Kidney epithelial cell (primary cell): ENCODE results near the gene VPS37D. TPM values are rescaled to one million over a fixed set of nuclear protein-coding genes. Genes with fewer than 3 reads are reported as not detected.
A peak's percentile ranks its signal among the peaks of the same experiment; 100 is the strongest.

Experiments used
- DNase-seq: peaks from one replicate; pipeline ENCODE4 v3.0.0-alpha.2; 2010; ENCODE audit warnings: low read depth
- H3K27me3 ChIP-seq: 2 replicates; pipeline ENCODE4 v1.6.0; 2011; ENCODE audit warnings: low read length; ENCODE audit not compliant: control insufficient read depth, insufficient read depth
- H3K36me3 ChIP-seq: 2 replicates; pipeline ENCODE4 v1.5.1; 2011; ENCODE audit warnings: low read length; ENCODE audit not compliant: control insufficient read depth, insufficient read depth
- H3K4me3 ChIP-seq: 2 replicates; pipeline ENCODE4 v1.5.1; 2011; ENCODE audit warnings: low read depth, mild to moderate bottlenecking, control low read depth, low read length
- total RNA-seq: library from RNA; depleted of rRNA; stranded (reverse); fragments of >200 nt; gene quantifications from 2 replicates; pipeline ENCODE4 v1.2.3, GENCODE V29; 2015
- TF ChIP-seq, protein P1 (sequence below): IDR thresholded peaks from 2 replicates; pipeline ENCODE4 v1.5.1; 2011; ENCODE audit warnings: mild to moderate bottlenecking, moderate library complexity, low read length, control low read depth, inconsistent platforms; ENCODE audit not compliant: insufficient read depth, poor library complexity, severe bottlenecking

The VPS37D gene
- total RNA-seq, 1 donor from 2014 or later: 9.0 TPM

DNA sequence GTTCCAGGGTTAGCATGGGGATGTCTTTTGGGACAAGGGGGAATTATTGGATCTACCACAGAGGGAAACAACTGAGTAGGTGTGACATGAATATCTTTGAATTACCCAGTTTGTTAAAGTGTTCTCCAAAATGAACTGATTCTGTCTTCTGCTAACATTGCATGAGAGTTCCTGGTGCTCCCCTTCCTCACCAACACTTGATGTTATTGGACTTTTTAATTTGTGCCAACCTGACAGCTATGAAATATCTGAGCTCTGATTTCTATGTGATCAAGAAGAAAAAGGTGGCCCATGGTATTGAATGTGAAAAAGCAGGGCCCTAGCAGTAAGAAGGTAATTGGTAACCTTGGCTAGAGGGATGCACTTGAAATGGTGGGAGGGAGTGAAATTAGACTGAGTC is 4.6 kb upstream of the VPS37D start:
- no peak for DNase-seq
- TF ChIP-seq, protein P1, sequence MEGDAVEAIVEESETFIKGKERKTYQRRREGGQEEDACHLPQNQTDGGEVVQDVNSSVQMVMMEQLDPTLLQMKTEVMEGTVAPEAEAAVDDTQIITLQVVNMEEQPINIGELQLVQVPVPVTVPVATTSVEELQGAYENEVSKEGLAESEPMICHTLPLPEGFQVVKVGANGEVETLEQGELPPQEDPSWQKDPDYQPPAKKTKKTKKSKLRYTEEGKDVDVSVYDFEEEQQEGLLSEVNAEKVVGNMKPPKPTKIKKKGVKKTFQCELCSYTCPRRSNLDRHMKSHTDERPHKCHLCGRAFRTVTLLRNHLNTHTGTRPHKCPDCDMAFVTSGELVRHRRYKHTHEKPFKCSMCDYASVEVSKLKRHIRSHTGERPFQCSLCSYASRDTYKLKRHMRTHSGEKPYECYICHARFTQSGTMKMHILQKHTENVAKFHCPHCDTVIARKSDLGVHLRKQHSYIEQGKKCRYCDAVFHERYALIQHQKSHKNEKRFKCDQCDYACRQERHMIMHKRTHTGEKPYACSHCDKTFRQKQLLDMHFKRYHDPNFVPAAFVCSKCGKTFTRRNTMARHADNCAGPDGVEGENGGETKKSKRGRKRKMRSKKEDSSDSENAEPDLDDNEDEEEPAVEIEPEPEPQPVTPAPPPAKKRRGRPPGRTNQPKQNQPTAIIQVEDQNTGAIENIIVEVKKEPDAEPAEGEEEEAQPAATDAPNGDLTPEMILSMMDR: no peak
- Histone ChIP-seq H3K27me3 (no peaks in the 10 kb centered on the region), H3K36me3 (no peaks in the 10 kb centered on the region), H3K4me3 (no peak overlapping the region)

DNA sequence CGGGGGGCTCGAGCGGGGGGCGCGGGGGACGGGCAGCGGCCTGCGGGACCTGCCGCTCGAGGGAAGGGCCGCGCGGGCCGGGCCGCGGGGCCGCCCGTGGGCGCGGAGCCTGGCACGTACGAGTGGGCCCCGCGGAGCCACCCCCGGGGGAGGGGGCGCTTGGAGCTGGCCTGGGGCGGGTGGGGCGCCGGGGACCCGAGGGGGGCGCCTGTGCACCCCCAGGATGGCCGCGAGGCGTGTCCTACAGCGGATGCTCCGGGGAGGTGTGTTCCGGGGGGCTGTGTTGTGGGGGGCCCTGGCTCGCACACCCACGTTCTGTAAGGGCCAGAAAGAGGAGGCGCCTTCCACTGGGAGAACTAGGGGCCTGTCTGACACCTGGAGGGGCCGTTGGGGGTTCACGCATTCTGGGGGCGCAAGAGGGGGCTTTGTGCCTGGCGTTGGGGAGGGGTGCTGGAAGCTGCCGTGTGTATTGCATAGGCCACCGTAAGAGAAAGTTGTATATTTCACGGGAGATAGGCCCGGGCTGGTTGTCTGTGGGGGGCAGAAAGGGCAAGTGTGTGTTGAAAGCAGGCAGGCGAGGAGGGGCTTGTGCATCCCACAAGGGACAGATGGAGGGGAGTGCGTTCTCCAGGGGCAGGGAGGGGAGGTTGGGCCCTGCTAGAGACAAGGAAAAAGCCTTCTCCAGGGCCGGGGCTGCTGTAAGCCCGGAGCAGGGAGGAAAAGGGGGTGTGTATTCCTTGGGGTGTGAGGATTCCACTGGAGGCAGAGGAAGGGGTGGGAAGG is 663 bp downstream of the VPS37D start:
- DNase-seq: no peak
- TF ChIP-seq, protein P1: no peak
- H3K4me3 ChIP-seq: peak overlapping the region; percentile 62
- no peaks in the 10 kb centered on the region for H3K27me3 ChIP-seq
- H3K36me3 ChIP-seq: no peaks in the 10 kb centered on the region

GRCh38 chr7:73668886-73669230 is 1.2 kb downstream of the VPS37D start:
- no peak for DNase-seq
- TF ChIP-seq, protein P1: no peak

DNA sequence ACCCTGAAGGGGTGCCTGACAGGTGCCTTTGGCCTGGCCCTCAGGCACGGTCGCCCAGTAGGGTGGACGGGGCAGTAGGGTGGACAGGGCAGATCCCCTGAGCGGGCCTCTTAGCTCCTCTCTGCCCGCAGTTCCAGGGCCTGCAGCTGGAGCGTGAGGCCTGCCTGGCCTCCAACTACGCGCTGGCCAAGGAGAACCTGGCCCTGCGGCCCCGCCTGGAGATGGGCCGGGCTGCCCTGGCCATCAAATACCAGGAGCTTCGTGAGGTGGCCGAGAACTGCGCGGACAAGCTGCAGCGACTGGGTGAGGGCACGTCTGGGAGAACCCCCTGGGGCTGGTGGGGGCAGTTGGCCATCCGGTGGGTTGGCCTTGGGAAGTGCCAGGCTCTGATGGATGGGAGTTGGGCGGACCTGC is 1.7 kb downstream of the VPS37D start:
- Histone ChIP-seq H3K36me3 (no peaks in the 10 kb centered on the region), H3K27me3 (no peaks in the 10 kb centered on the region), H3K4me3 (peak overlapping the region; percentile 62)
- no peak for DNase-seq
- TF ChIP-seq, protein P1: no peak

More at GRCh38 chr7:73668886-73669230, 1.2 kb downstream of the VPS37D start:
- H3K4me3 ChIP-seq: peak overlapping the region; percentile 62
- no peaks in the 10 kb centered on the region for H3K36me3 ChIP-seq
- no peaks in the 10 kb centered on the region for H3K27me3 ChIP-seq

GRCh38 chr7:73669858-73670385 is 2.3 kb downstream of the VPS37D start:
- DNase-seq: no peak
- H3K36me3 ChIP-seq: no peaks in the 10 kb centered on the region
- no peaks in the 10 kb centered on the region for H3K27me3 ChIP-seq
- H3K4me3 ChIP-seq: no peak overlapping the region
- TF ChIP-seq, protein P1: no peak

- H3K4me3 ChIP-seq: no peak overlapping the region
- no peaks in the 10 kb centered on the region for H3K36me3 ChIP-seq
- no peaks in the 10 kb centered on the region for H3K27me3 ChIP-seq
- TF ChIP-seq, protein P1: no peak
- no peak for DNase-seq
Observed at GRCh38 chr7:73671322-73671661, 3.7 kb downstream of the VPS37D start.
